Measurements from ENCODE around the gene FIGN.

DNA sequence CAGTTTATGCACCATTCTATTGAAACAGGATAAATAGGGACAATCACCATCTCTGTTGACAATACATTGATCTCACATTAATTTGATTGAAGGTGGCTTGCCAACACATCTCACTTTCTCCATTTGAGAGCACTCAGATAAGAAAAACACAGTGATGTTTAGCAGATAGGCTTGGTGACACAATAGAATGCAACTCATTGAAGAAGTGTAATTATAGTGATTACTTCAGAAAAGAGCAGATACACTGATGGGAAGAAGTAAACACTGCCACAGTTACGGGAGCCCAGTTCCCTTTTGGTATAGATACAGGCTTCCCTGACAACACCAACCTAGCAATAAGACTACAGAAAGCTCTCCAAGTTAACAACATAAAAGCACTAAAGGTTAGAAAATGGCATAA lies 89.1 kb downstream of the FIGN start:
- TF ChIP-seq POLR2AphosphoS5 (IDR thresholded peaks at IDR 0.05) = no peak
- no peak for TF ChIP-seq CTCF (IDR thresholded peaks at IDR 0.05)
